GM12878 (cell line): ENCODE measurements around the gene C10orf67. TPM values are rescaled to one million over a fixed set of nuclear protein-coding genes. Genes with fewer than 3 reads are reported as not detected.

Source experiments
- ATAC-seq: fragments of 200-7000 bp; cut with Tn5 transposase; 3 replicates; pipeline ENCODE4 v1.9.1; 2020; ENCODE audit warnings: mild to moderate bottlenecking, moderate library complexity
- BruUV-seq: library from RNA; stranded (reverse); fragments of 400-500 nt; replicated peaks from 2 replicates; lab custom pipeline; 2021; lab: Mats Ljungman, UMichigan
- CTCF ChIA-PET: fragments of 300-600 bp; sonication (Branson Sonifier 250); formaldehyde crosslinking; extraction: SDS; loops from one replicate; lab custom pipeline; 2021; ENCODE audit warnings: inconsistent platforms; lab: Yijun Ruan, JAX
- POLR2A ChIA-PET: fragments of 350-600 bp; formaldehyde crosslinking; extraction: SDS; loops from one replicate; lab custom pipeline; 2021; ENCODE audit warnings: inconsistent platforms; lab: Charles Lee
- RAD21 ChIA-PET: fragments of 300-600 bp; sonication (Branson Sonifier 250); formaldehyde crosslinking; loops from one replicate; lab custom pipeline; 2023; ENCODE audit warnings: antibody characterized with exemption; ENCODE audit not compliant: unreplicated experiment; lab: Charles Lee
- SMC1A ChIA-PET: fragments of 300-600 bp; sonication (Branson Sonifier 250); formaldehyde crosslinking; loops from one replicate; lab custom pipeline; 2023; ENCODE audit not compliant: unreplicated experiment, uncharacterized antibody; lab: Charles Lee
- DNase-seq: peaks from one replicate; pipeline ENCODE4 v3.0.0-alpha.2; 2011; ENCODE audit warnings: low read depth, low spot score
- FAIRE-seq: peaks from 3 replicates; lab custom pipeline; 2011; peaks lifted over from hg19 to GRCh38; lab: Jason Lieb, UNC
- H2AFZ ChIP-seq: 2 replicates; pipeline ENCODE4 v1.6.0; 2011; ENCODE audit warnings: low read depth, low read length, control low read depth; ENCODE audit not compliant: control insufficient read depth
- H3K27ac ChIP-seq: 2 replicates; pipeline ENCODE4 v1.5.1; 2011; ENCODE audit warnings: control low read depth; ENCODE audit not compliant: control insufficient read depth, insufficient read depth
- H3K27me3 ChIP-seq, 2 experiments: replicated peaks in 1 of 2; 2 replicates each; pipeline versions ENCODE4 v1.6.0 to v1.6.1; 2011; ENCODE audit warnings: low read length in 1 of 2; ENCODE audit not compliant: control insufficient read depth in 2 of 2, insufficient read depth in 2 of 2
- H3K36me3 ChIP-seq, 2 experiments: 2 replicates each; pipeline ENCODE4 v1.5.1; 2011; ENCODE audit warnings: low read length in 1 of 2; ENCODE audit not compliant: control insufficient read depth in 2 of 2, insufficient read depth in 2 of 2
- H3K4me1 ChIP-seq: 2 replicates; pipeline ENCODE4 v1.6.1; 2011; ENCODE audit warnings: mild to moderate bottlenecking, low read length, moderate library complexity, mixed read lengths; ENCODE audit not compliant: control insufficient read depth, insufficient read depth
- H3K4me2 ChIP-seq: 2 replicates; pipeline ENCODE4 v1.6.0; 2011; ENCODE audit warnings: control low read depth; ENCODE audit not compliant: control insufficient read depth, insufficient read depth
- H3K4me3 ChIP-seq: fragments of 200-600 bp; sonication (generic); 2 replicates; pipeline ENCODE4 v1.5.1; 2016
- H3K79me2 ChIP-seq: 2 replicates; pipeline ENCODE4 v1.6.0; 2011; ENCODE audit warnings: low read length; ENCODE audit not compliant: control insufficient read depth, insufficient read depth
- H3K9ac ChIP-seq: 2 replicates; pipeline ENCODE4 v1.8.0; 2011; ENCODE audit warnings: low read length, control low read depth, mixed read lengths; ENCODE audit not compliant: control insufficient read depth, insufficient read depth
- H3K9me3 ChIP-seq: replicated peaks from 3 replicates; pipeline ENCODE4 v1.5.1; 2011; ENCODE audit warnings: mild to moderate bottlenecking, low read length; ENCODE audit not compliant: control insufficient read depth, insufficient read depth
- H4K20me1 ChIP-seq: 2 replicates; pipeline ENCODE4 v1.6.0; 2011; ENCODE audit not compliant: control insufficient read depth, insufficient read depth
- BMI1 ChIP-seq: fragments of 450-650 bp; IDR thresholded peaks from 2 replicates; pipeline ENCODE4 v1.6.1; 2016; ENCODE audit warnings: mild to moderate bottlenecking, moderate library complexity, borderline replicate concordance
- EED ChIP-seq: sonication (generic); IDR thresholded peaks from 2 replicates; pipeline ENCODE4 v1.6.1; 2016; ENCODE audit warnings: antibody characterized with exemption, low read depth
- PML ChIP-seq: IDR thresholded peaks from 2 replicates; pipeline ENCODE4 v1.6.1; 2012; ENCODE audit warnings: low read length, inconsistent platforms
- SREBF2 ChIP-seq: IDR thresholded peaks from 2 replicates; pipeline ENCODE4 v1.6.1; 2012; ENCODE audit warnings: mild to moderate bottlenecking, low read length
- TCF3 ChIP-seq: IDR thresholded peaks from 2 replicates; pipeline ENCODE4 v1.6.1; 2012; ENCODE audit warnings: low read depth, mild to moderate bottlenecking, low read length, borderline replicate concordance; ENCODE audit not compliant: insufficient read depth
- TCF7 ChIP-seq: IDR thresholded peaks from 2 replicates; pipeline ENCODE4 v1.6.1; 2014; ENCODE audit warnings: antibody characterized with exemption, borderline replicate concordance
- WGBS: methylation state at CpG from one replicate; pipeline ENCODE4 v1.1.6; 2016; ENCODE audit warnings: low lambda C conversion rate; ENCODE audit not compliant: insufficient replicate concordance, insufficient coverage; ENCODE audit errors: missing lambda C conversion rate; 5-methylcytosine and 5-hydroxymethylcytosine counted together
- in situ Hi-C: fragments of 300-500 bp; cut with MboI; formaldehyde crosslinking; loops from 9 replicates; pipeline ENCODE4 v1.14.3; 2018; ENCODE audit warnings: mixed read lengths
- intact Hi-C: fragments of 100-400 bp; cut with micrococcal nuclease; formaldehyde crosslinking; loops from one replicate; pipeline ENCODE4 v1.14.2; 2022; ENCODE audit not compliant: unreplicated experiment
- polyA plus RNA-seq, 11 experiments: library from polyadenylated mRNA; depleted of rRNA in 4 of 11; unstranded in 6 of 11; stranded (reverse) in 5 of 11; fragments of >200 nt; fragmentation: Nextera tagmentation in 4 of 11; fragmentation: Illumina TruSeq in 1 of 11; extraction: Ambion mirVana in 4 of 11; extraction: Trizol in 1 of 11; gene quantifications; 1 replicate in 1 of 11; 2 replicates in 10 of 11; pipeline versions ENCODE4 v1.2.1 to v1.2.3, GENCODE V29; 2011 to 2016; ENCODE audit warnings: inconsistent platforms in 2 of 11, missing spikeins in 2 of 11, low read depth in 1 of 11
- total RNA-seq, 4 experiments: library from RNA; depleted of rRNA in 3 of 4; stranded (reverse); fragments of >200 nt in 3 of 4; fragmentation: Illumina TruSeq in 1 of 4; extraction: Trizol in 1 of 4; gene quantifications; 2 replicates each; pipeline versions ENCODE4 v1.2.1 to v1.2.3, GENCODE V29; 2013 to 2021
- TF ChIP-seq, protein P1 (sequence below): IDR thresholded peaks from 2 replicates; pipeline ENCODE4 v1.6.1; 2012; ENCODE audit warnings: improper control_type of control experiment, low read depth, low read length; ENCODE audit not compliant: insufficient replicate concordance
- TF ChIP-seq, protein P2 (sequence below): fragments of 450-650 bp; IDR thresholded peaks from 2 replicates; pipeline ENCODE4 v1.6.1; 2018; ENCODE audit warnings: mild to moderate bottlenecking, low read depth, moderate library complexity; ENCODE audit not compliant: partially characterized antibody
- TF ChIP-seq, protein P3 (sequence below): IDR thresholded peaks from 2 replicates; pipeline ENCODE4 v1.6.1; 2012; ENCODE audit warnings: mild to moderate bottlenecking, low read depth, low read length
- TF ChIP-seq, protein P4 (sequence below): IDR thresholded peaks from 2 replicates; pipeline ENCODE4 v1.6.1; 2011; ENCODE audit warnings: low read depth, low read length, improper control_type of control experiment, borderline replicate concordance

Gene C10orf67
- total and polyA plus RNA-seq, 10 of the 15 experiments (the other 5 are each of a cell fraction or from before 2014, with no cell fraction given): 0.06 TPM; not detected in 9

DNA sequence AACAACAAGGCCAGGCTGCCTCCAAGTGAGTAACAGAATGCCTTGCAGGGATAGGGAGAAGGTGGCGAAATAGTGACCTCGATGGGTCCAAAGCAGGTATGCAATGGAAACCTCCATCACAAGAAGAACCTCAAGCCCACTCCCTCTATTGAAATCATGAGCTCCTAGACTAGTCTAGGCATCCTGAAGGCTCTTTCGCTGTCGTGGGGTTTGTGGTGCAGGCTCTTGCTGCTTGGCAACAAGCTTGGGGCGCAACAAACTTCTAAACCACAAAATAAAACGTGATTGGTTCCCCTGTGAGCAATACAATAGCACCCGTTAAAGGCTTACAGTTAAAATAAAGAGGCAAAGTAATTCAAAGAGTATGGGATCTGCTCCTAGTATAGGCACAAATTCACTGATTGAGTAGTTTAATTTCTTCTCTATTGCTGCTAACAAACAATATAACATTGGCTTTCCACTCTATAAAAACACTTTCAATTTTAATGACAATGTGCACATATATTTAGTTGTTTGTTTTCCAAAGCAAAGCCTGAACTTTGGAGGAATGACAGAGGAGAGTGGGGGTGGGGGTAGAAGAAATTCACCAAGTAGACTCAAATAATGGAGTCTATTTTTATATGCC lies 64.1 kb downstream of the C10orf67 start:
- ATAC-seq: no peak
- Histone ChIP-seq H3K4me2 (no peak overlapping the region), H3K36me3 (no peaks in the 10 kb centered on the region), H3K4me3 (no peak overlapping the region), H4K20me1 (no peaks in the 10 kb centered on the region), H2AFZ (no peak overlapping the region), H3K4me1 (no peaks in the 10 kb centered on the region), H3K9me3 (no peaks in the 10 kb centered on the region), H3K27ac (no peak overlapping the region), H3K79me2 (no peaks in the 10 kb centered on the region), H3K27me3 (no peaks in the 10 kb centered on the region), H3K9ac (no peak overlapping the region)
- ChIA-PET CTCF (interaction anchor here (1.5 kb wide), 1 partner anchor 13 kb away, joined by 7 read pairs; no protein-coding TSS in a partner anchor), POLR2A (no interaction called here), SMC1A (interaction anchor here (0.7 to 0.9 kb wide), 2 partner anchors 9 to 123 kb away, joined by 3 read pairs; no protein-coding TSS in a partner anchor), RAD21 (no interaction called here)
- no TSS peak for BruUV-seq
- intact Hi-C loops (no loop called here), in situ Hi-C loops (no loop called here)
- no peak for DNase-seq
- 16% methylated on average over 7 of the region's 7 CpGs for WGBS
- no peak for FAIRE-seq
- TF ChIP-seq, protein P1, sequence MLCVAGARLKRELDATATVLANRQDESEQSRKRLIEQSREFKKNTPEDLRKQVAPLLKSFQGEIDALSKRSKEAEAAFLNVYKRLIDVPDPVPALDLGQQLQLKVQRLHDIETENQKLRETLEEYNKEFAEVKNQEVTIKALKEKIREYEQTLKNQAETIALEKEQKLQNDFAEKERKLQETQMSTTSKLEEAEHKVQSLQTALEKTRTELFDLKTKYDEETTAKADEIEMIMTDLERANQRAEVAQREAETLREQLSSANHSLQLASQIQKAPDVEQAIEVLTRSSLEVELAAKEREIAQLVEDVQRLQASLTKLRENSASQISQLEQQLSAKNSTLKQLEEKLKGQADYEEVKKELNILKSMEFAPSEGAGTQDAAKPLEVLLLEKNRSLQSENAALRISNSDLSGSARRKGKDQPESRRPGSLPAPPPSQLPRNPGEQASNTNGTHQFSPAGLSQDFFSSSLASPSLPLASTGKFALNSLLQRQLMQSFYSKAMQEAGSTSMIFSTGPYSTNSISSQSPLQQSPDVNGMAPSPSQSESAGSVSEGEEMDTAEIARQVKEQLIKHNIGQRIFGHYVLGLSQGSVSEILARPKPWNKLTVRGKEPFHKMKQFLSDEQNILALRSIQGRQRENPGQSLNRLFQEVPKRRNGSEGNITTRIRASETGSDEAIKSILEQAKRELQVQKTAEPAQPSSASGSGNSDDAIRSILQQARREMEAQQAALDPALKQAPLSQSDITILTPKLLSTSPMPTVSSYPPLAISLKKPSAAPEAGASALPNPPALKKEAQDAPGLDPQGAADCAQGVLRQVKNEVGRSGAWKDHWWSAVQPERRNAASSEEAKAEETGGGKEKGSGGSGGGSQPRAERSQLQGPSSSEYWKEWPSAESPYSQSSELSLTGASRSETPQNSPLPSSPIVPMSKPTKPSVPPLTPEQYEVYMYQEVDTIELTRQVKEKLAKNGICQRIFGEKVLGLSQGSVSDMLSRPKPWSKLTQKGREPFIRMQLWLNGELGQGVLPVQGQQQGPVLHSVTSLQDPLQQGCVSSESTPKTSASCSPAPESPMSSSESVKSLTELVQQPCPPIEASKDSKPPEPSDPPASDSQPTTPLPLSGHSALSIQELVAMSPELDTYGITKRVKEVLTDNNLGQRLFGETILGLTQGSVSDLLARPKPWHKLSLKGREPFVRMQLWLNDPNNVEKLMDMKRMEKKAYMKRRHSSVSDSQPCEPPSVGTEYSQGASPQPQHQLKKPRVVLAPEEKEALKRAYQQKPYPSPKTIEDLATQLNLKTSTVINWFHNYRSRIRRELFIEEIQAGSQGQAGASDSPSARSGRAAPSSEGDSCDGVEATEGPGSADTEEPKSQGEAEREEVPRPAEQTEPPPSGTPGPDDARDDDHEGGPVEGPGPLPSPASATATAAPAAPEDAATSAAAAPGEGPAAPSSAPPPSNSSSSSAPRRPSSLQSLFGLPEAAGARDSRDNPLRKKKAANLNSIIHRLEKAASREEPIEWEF: no peak
- TF ChIP-seq PML (no peak), EED (no peak), BMI1 (no peak), SREBF2 (no peak), TCF3 (no peak), TCF7 (no peak)
- TF ChIP-seq, protein P2, sequence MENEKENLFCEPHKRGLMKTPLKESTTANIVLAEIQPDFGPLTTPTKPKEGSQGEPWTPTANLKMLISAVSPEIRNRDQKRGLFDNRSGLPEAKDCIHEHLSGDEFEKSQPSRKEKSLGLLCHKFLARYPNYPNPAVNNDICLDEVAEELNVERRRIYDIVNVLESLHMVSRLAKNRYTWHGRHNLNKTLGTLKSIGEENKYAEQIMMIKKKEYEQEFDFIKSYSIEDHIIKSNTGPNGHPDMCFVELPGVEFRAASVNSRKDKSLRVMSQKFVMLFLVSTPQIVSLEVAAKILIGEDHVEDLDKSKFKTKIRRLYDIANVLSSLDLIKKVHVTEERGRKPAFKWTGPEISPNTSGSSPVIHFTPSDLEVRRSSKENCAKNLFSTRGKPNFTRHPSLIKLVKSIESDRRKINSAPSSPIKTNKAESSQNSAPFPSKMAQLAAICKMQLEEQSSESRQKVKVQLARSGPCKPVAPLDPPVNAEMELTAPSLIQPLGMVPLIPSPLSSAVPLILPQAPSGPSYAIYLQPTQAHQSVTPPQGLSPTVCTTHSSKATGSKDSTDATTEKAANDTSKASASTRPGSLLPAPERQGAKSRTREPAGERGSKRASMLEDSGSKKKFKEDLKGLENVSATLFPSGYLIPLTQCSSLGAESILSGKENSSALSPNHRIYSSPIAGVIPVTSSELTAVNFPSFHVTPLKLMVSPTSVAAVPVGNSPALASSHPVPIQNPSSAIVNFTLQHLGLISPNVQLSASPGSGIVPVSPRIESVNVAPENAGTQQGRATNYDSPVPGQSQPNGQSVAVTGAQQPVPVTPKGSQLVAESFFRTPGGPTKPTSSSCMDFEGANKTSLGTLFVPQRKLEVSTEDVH: no peak
- TF ChIP-seq, protein P3, sequence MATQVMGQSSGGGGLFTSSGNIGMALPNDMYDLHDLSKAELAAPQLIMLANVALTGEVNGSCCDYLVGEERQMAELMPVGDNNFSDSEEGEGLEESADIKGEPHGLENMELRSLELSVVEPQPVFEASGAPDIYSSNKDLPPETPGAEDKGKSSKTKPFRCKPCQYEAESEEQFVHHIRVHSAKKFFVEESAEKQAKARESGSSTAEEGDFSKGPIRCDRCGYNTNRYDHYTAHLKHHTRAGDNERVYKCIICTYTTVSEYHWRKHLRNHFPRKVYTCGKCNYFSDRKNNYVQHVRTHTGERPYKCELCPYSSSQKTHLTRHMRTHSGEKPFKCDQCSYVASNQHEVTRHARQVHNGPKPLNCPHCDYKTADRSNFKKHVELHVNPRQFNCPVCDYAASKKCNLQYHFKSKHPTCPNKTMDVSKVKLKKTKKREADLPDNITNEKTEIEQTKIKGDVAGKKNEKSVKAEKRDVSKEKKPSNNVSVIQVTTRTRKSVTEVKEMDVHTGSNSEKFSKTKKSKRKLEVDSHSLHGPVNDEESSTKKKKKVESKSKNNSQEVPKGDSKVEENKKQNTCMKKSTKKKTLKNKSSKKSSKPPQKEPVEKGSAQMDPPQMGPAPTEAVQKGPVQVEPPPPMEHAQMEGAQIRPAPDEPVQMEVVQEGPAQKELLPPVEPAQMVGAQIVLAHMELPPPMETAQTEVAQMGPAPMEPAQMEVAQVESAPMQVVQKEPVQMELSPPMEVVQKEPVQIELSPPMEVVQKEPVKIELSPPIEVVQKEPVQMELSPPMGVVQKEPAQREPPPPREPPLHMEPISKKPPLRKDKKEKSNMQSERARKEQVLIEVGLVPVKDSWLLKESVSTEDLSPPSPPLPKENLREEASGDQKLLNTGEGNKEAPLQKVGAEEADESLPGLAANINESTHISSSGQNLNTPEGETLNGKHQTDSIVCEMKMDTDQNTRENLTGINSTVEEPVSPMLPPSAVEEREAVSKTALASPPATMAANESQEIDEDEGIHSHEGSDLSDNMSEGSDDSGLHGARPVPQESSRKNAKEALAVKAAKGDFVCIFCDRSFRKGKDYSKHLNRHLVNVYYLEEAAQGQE: no peak
- TF ChIP-seq, protein P4, sequence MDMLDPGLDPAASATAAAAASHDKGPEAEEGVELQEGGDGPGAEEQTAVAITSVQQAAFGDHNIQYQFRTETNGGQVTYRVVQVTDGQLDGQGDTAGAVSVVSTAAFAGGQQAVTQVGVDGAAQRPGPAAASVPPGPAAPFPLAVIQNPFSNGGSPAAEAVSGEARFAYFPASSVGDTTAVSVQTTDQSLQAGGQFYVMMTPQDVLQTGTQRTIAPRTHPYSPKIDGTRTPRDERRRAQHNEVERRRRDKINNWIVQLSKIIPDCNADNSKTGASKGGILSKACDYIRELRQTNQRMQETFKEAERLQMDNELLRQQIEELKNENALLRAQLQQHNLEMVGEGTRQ: no peak
